K562 (cell line): ENCODE measurements around the gene COBLL1. TPM values are rescaled to one million over a fixed set of nuclear protein-coding genes. Genes with fewer than 3 reads are reported as not detected.

Experiments used
- ATAC-seq: fragments of 200-7000 bp; cut with Tn5 transposase; 3 replicates; pipeline ENCODE4 v1.9.1; 2020; ENCODE audit warnings: moderate library complexity
- BruUV-seq: library from RNA; stranded (reverse); fragments of 400-500 nt; replicated peaks from 2 replicates; lab custom pipeline; 2021; lab: Mats Ljungman, UMichigan
- CTCF ChIA-PET: fragments of 300-600 bp; formaldehyde crosslinking; extraction: SDS; loops from one replicate; lab custom pipeline; 2021; ENCODE audit warnings: low intra/inter-chr PET ratio; lab: Yijun Ruan, JAX
- POLR2A ChIA-PET: fragments of 300-600, 350-650 bp; sonication (Branson Sonifier 250); formaldehyde crosslinking; extraction: SDS; loops from one replicate; lab custom pipeline; 2021; ENCODE audit warnings: antibody characterized with exemption, inconsistent platforms; lab: Yijun Ruan, JAX
- DNase-seq, 4 experiments: peaks; one replicate each; pipeline versions ENCODE4 v3.0.0 to v3.0.0-alpha.2; 2011 to 2018; ENCODE audit warnings: low spot score in 3 of 4, mixed read lengths in 3 of 4; ENCODE audit errors: extremely low read depth in 1 of 4
- FAIRE-seq: peaks from 2 replicates; lab custom pipeline; 2011; peaks lifted over from hg19 to GRCh38; lab: Jason Lieb, UNC
- H2AFZ ChIP-seq: 2 replicates; pipeline ENCODE4 v1.6.0; 2011; ENCODE audit warnings: low read depth, low read length, control low read depth, inconsistent platforms
- H3K27ac ChIP-seq: fragments of 200-600 bp; 3 replicates; pipeline ENCODE4 v1.8.0; 2011; ENCODE audit warnings: low read depth, mild to moderate bottlenecking, control low read depth, inconsistent platforms, low read length, moderate library complexity, mixed read lengths; ENCODE audit errors: extremely low read depth
- H3K27me3 ChIP-seq, 2 experiments: fragments of 300-600 bp in 1 of 2; 2 replicates in 1 of 2; 3 replicates in 1 of 2; pipeline versions ENCODE4 v1.6.0 to v1.8.0; 2011; ENCODE audit warnings: inconsistent platforms in 2 of 2, low read length in 2 of 2, mild to moderate bottlenecking in 1 of 2, mixed read lengths in 1 of 2, moderate library complexity in 1 of 2; ENCODE audit not compliant: control insufficient read depth in 2 of 2, insufficient read depth in 2 of 2
- H3K36me3 ChIP-seq: fragments of 300-600 bp; 3 replicates; pipeline ENCODE4 v1.8.0; 2011; ENCODE audit warnings: mild to moderate bottlenecking, low read length, inconsistent platforms; ENCODE audit not compliant: control insufficient read depth, insufficient read depth
- H3K4me1 ChIP-seq, 2 experiments: fragments of 200-600 bp in 1 of 2; replicated peaks in 1 of 2; 2 replicates in 1 of 2; 3 replicates in 1 of 2; pipeline versions ENCODE4 v1.5.1 to v1.8.0; 2011; ENCODE audit warnings: inconsistent platforms in 2 of 2, low read length in 2 of 2, mild to moderate bottlenecking in 1 of 2, mixed read lengths in 1 of 2, moderate library complexity in 1 of 2; ENCODE audit not compliant: control insufficient read depth in 2 of 2, insufficient read depth in 2 of 2
- H3K4me2 ChIP-seq: 2 replicates; pipeline ENCODE4 v1.6.1; 2011; ENCODE audit warnings: low read length, control low read depth, inconsistent platforms, mixed read lengths; ENCODE audit not compliant: insufficient read depth
- H3K4me3 ChIP-seq: fragments of 200-600 bp; sonication (generic), shearing (Covaris generic); 2 replicates; pipeline ENCODE4 v1.5.1; 2016; ENCODE audit warnings: control low read depth, inconsistent platforms
- H3K79me2 ChIP-seq: fragments of 200-600 bp; 3 replicates; pipeline ENCODE4 v1.8.0; 2011; ENCODE audit warnings: low read length, inconsistent platforms; ENCODE audit not compliant: control insufficient read depth, insufficient read depth
- H3K9ac ChIP-seq, 2 experiments: 2 replicates each; pipeline versions ENCODE4 v1.6.0 to v1.6.1; 2011; ENCODE audit warnings: low read depth in 2 of 2, low read length in 2 of 2, control low read depth in 1 of 2, inconsistent platforms in 1 of 2, mild to moderate bottlenecking in 1 of 2, mixed read lengths in 1 of 2; ENCODE audit not compliant: insufficient read depth in 1 of 2
- H3K9me1 ChIP-seq: one replicate; pipeline ENCODE4 v1.6.0; 2011; ENCODE audit warnings: inconsistent platforms, mild to moderate bottlenecking, low read length, moderate library complexity; ENCODE audit not compliant: control insufficient read depth, insufficient read depth
- H3K9me3 ChIP-seq: replicated peaks from 2 replicates; pipeline ENCODE4 v1.5.1; 2011; ENCODE audit warnings: low read depth, low read length, inconsistent platforms; ENCODE audit not compliant: control insufficient read depth, insufficient read depth
- H4K20me1 ChIP-seq: replicated peaks from 2 replicates; pipeline ENCODE4 v1.6.1; 2011; ENCODE audit warnings: low read length, inconsistent platforms, mixed read lengths; ENCODE audit not compliant: control insufficient read depth, insufficient read depth
- EZH2 ChIP-seq: IDR thresholded peaks from 2 replicates; pipeline ENCODE4 v1.6.1; 2012; ENCODE audit warnings: low read depth, mild to moderate bottlenecking, inconsistent platforms, low read length, borderline replicate concordance
- FOXK2 ChIP-seq, 2 experiments: fragments of 450-650 bp; IDR thresholded peaks in 1 of 2; conservative IDR thresholded peaks in 1 of 2; 2 replicates each; pipeline ENCODE4 v1.6.1; 2016; ENCODE audit warnings: low read depth in 2 of 2, mild to moderate bottlenecking in 1 of 2
- FOXP1 ChIP-seq: sonication (generic); formaldehyde crosslinking; IDR thresholded peaks from 2 replicates; pipeline ENCODE4 v1.8.0; 2022; ENCODE audit warnings: mild to moderate bottlenecking, missing genetic modification reagents
- HLTF ChIP-seq: fragments of 450-650 bp; IDR thresholded peaks from 2 replicates; pipeline ENCODE4 v1.6.1; 2016
- NCOA4 ChIP-seq: fragments of 450-650 bp; IDR thresholded peaks from 2 replicates; pipeline ENCODE4 v1.6.1; 2018; ENCODE audit warnings: mild to moderate bottlenecking; ENCODE audit not compliant: partially characterized antibody
- POLR2B ChIP-seq: fragments of 450-650 bp; IDR thresholded peaks from 2 replicates; pipeline ENCODE4 v1.6.1; 2018; ENCODE audit warnings: low read depth; ENCODE audit not compliant: partially characterized antibody
- SIX5 ChIP-seq, 2 experiments: IDR thresholded peaks; 2 replicates each; pipeline ENCODE4 v1.6.1; 2011; ENCODE audit warnings: low read length in 2 of 2, borderline replicate concordance in 1 of 2, low read depth in 1 of 2, mild to moderate bottlenecking in 1 of 2, moderate library complexity in 1 of 2; ENCODE audit not compliant: insufficient read depth in 1 of 2
- THAP7 ChIP-seq: fragments of 250-450 bp; sonication (Bioruptor Pico); IDR thresholded peaks from 2 replicates; pipeline ENCODE4 v1.5.0; 2021
- ZNF449 ChIP-seq: fragments of 250-450 bp; sonication (Bioruptor Pico); IDR thresholded peaks from 2 replicates; pipeline ENCODE4 v1.8.0; 2022; ENCODE audit warnings: moderate library complexity, mild to moderate bottlenecking, inconsistent platforms
- ZNF609 ChIP-seq: sonication (generic); formaldehyde crosslinking; IDR thresholded peaks from 2 replicates; pipeline ENCODE4 v1.8.1; 2023; ENCODE audit warnings: missing genetic modification reagents, mild to moderate bottlenecking, borderline replicate concordance
- ZSCAN29 ChIP-seq: fragments of 450-650 bp; IDR thresholded peaks from 2 replicates; pipeline ENCODE4 v1.6.1; 2017
- in situ Hi-C: fragments of 300-500 bp; cut with MboI; formaldehyde crosslinking; loops from 4 replicates; pipeline ENCODE4 v1.15.0; 2018; ENCODE audit warnings: inconsistent platforms, mixed read lengths
- intact Hi-C: fragments of 100-400 bp; cut with micrococcal nuclease; formaldehyde crosslinking; loops from 2 replicates; pipeline ENCODE4 v1.14.2; 2022
- polyA plus RNA-seq, 8 experiments: library from polyadenylated mRNA; depleted of rRNA in 4 of 8; stranded (reverse) in 5 of 8; unstranded in 3 of 8; fragments of >200 nt; fragmentation: Nextera tagmentation in 2 of 8; fragmentation: Illumina TruSeq in 1 of 8; extraction: Ambion mirVana in 2 of 8; extraction: Trizol in 1 of 8; gene quantifications; 2 replicates each; pipeline versions ENCODE4 v1.2.1 to v1.2.3, GENCODE V29; 2011 to 2014; ENCODE audit warnings: inconsistent platforms in 1 of 8, missing spikeins in 1 of 8
- total RNA-seq, 7 experiments: library from RNA; depleted of rRNA in 6 of 7; stranded (reverse); fragments of >200 nt in 6 of 7; fragmentation: Illumina TruSeq in 2 of 7; extraction: Trizol in 2 of 7; gene quantifications; 2 replicates each; pipeline versions ENCODE4 v1.2.1 to v1.2.3, GENCODE V29; 2011 to 2021; ENCODE audit warnings: low replicate concordance in 1 of 7
- TF ChIP-seq, protein P1 (sequence below): fragments of 250-450 bp; sonication (Bioruptor Pico); IDR thresholded peaks from 2 replicates; pipeline ENCODE4 v1.8.0; 2021; ENCODE audit warnings: moderate library complexity, mild to moderate bottlenecking, inconsistent platforms
- TF ChIP-seq, protein P2 (sequence below): fragments of 450-650 bp; formaldehyde crosslinking; IDR thresholded peaks from 2 replicates; pipeline ENCODE4 v1.4.0; 2020; ENCODE audit warnings: mild to moderate bottlenecking

COBLL1 gene
- total and polyA plus RNA-seq, 9 of the 15 experiments (the other 6 are each of a cell fraction or from before 2014, with no cell fraction given): 0.07 to 1.6 (median 0.71) TPM

- ATAC-seq (no peak), FAIRE-seq (no peak), DNase-seq (no peak)
- H3K4me2 ChIP-seq: no peak overlapping the region
- intact Hi-C loops: no loop called here
- no peaks in the 10 kb centered on the region for H4K20me1 ChIP-seq
- H3K27ac ChIP-seq: no peak overlapping the region
- no peak overlapping the region for H2AFZ ChIP-seq
- H3K9ac ChIP-seq: no peak overlapping the region
- H3K27me3 ChIP-seq: no peaks in the 10 kb centered on the region
- H3K4me3 ChIP-seq: no peak overlapping the region
- 0 out of 2 replicates have a peak, but pooled peaks cover 2% of the 10 kb centered on the region for H3K9me3 ChIP-seq
- POLR2A ChIA-PET: no interaction called here
- H3K79me2 ChIP-seq: no peaks in the 10 kb centered on the region
- CTCF ChIA-PET: no interaction called here
- no peaks in the 10 kb centered on the region for H3K9me1 ChIP-seq
- no TSS peak for BruUV-seq
- in situ Hi-C loops: no loop called here
- H3K36me3 ChIP-seq: no peaks in the 10 kb centered on the region
- H3K4me1 ChIP-seq: no peaks in the 10 kb centered on the region
- TF ChIP-seq EZH2 (no peak), ZNF449 (CRISPR knock-in tag) (no peak), FOXP1 (CRISPR knock-in tag) (no peak), POLR2B (no peak), THAP7 (CRISPR knock-in tag) (no peak), ZSCAN29 (no peak), NCOA4 (no peak), HLTF (no peak), FOXK2 (conservative IDR thresholded peaks at IDR 0.05 in 1 of 2, IDR thresholded peaks at IDR 0.05 in 1 of 2; ENCODE audit: low read depth in 2 of 2) (no peak), SIX5 (IDR thresholded peaks at IDR 0.05; ENCODE audit: borderline replicate concordance in 1 of 2, insufficient read depth in 1 of 2, low read depth in 1 of 2, low read length in 2 of 2) (no peak), ZNF609 (CRISPR knock-in tag) (no peak)
- TF ChIP-seq, protein P1, sequence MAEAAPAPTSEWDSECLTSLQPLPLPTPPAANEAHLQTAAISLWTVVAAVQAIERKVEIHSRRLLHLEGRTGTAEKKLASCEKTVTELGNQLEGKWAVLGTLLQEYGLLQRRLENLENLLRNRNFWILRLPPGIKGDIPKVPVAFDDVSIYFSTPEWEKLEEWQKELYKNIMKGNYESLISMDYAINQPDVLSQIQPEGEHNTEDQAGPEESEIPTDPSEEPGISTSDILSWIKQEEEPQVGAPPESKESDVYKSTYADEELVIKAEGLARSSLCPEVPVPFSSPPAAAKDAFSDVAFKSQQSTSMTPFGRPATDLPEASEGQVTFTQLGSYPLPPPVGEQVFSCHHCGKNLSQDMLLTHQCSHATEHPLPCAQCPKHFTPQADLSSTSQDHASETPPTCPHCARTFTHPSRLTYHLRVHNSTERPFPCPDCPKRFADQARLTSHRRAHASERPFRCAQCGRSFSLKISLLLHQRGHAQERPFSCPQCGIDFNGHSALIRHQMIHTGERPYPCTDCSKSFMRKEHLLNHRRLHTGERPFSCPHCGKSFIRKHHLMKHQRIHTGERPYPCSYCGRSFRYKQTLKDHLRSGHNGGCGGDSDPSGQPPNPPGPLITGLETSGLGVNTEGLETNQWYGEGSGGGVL: no peak
- TF ChIP-seq, protein P2, sequence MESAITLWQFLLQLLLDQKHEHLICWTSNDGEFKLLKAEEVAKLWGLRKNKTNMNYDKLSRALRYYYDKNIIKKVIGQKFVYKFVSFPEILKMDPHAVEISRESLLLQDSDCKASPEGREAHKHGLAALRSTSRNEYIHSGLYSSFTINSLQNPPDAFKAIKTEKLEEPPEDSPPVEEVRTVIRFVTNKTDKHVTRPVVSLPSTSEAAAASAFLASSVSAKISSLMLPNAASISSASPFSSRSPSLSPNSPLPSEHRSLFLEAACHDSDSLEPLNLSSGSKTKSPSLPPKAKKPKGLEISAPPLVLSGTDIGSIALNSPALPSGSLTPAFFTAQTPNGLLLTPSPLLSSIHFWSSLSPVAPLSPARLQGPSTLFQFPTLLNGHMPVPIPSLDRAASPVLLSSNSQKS (CRISPR knock-in tag): no peak
Measured at GRCh38 chr2:164869420-164869772, 27.8 kb upstream of the COBLL1 start.
